Keratinocyte (primary cell): ENCODE data around the gene EBF4. TPM values are rescaled to one million over a fixed set of nuclear protein-coding genes. Genes with fewer than 3 reads are reported as not detected.

Experiments
- DNase-seq: peaks from one replicate; pipeline ENCODE4 v3.0.0-alpha.2; 2011; ENCODE audit warnings: low read depth, missing footprints, low spot score
- FAIRE-seq: peaks from 2 replicates; lab custom pipeline; 2011; peaks lifted over from hg19 to GRCh38; lab: Jason Lieb, UNC
- H2AFZ ChIP-seq: 2 replicates; pipeline ENCODE4 v1.6.0; 2012; ENCODE audit warnings: low read length, control low read depth, inconsistent platforms; ENCODE audit not compliant: control insufficient read depth
- H3K27ac ChIP-seq: 2 replicates; pipeline ENCODE4 v1.5.1; 2011; ENCODE audit warnings: low read length; ENCODE audit not compliant: control insufficient read depth, insufficient read depth
- H3K27me3 ChIP-seq: 3 replicates; pipeline ENCODE4 v1.6.0; 2011; ENCODE audit warnings: low read length; ENCODE audit not compliant: control insufficient read depth, insufficient read depth; ENCODE audit errors: extremely low read depth
- H3K36me3 ChIP-seq, 2 experiments: 2 replicates in 1 of 2; 3 replicates in 1 of 2; pipeline ENCODE4 v1.5.1; 2011; ENCODE audit warnings: low read length in 2 of 2, mild to moderate bottlenecking in 1 of 2; ENCODE audit not compliant: control insufficient read depth in 2 of 2, insufficient read depth in 2 of 2; ENCODE audit errors: extremely low read depth in 1 of 2
- H3K4me1 ChIP-seq: 3 replicates; pipeline ENCODE4 v1.5.1; 2011; ENCODE audit warnings: low read length; ENCODE audit not compliant: control insufficient read depth, insufficient read depth; ENCODE audit errors: extremely low read depth
- H3K4me2 ChIP-seq: 3 replicates; pipeline ENCODE4 v1.6.0; 2011; ENCODE audit warnings: low read depth, low read length; ENCODE audit not compliant: control insufficient read depth, insufficient read depth; ENCODE audit errors: extremely low read depth
- H3K4me3 ChIP-seq, 3 experiments: fragments of 200-600 bp in 1 of 3; sonication (generic) in 1 of 3; 2 replicates in 2 of 3; 3 replicates in 1 of 3; pipeline ENCODE4 v1.5.1; 2011 to 2016; ENCODE audit warnings: low read length in 3 of 3, mild to moderate bottlenecking in 3 of 3, control low read depth in 2 of 3, inconsistent platforms in 1 of 3, low read depth in 1 of 3, mixed read lengths in 1 of 3, mixed run types in 1 of 3, moderate library complexity in 1 of 3; ENCODE audit not compliant: control insufficient read depth in 2 of 3, insufficient read depth in 2 of 3; ENCODE audit errors: extremely low read depth in 1 of 3
- H3K79me2 ChIP-seq: 2 replicates; pipeline ENCODE4 v1.6.0; 2012; ENCODE audit warnings: low read length; ENCODE audit not compliant: control insufficient read depth, insufficient read depth
- H3K9ac ChIP-seq: 3 replicates; pipeline ENCODE4 v1.6.0; 2011; ENCODE audit warnings: low read length; ENCODE audit not compliant: control insufficient read depth, insufficient read depth; ENCODE audit errors: extremely low read depth
- H3K9me1 ChIP-seq: 3 replicates; pipeline ENCODE4 v1.6.0; 2011; ENCODE audit warnings: low read length; ENCODE audit not compliant: control insufficient read depth, insufficient read depth; ENCODE audit errors: extremely low read depth
- H3K9me3 ChIP-seq: 2 replicates; pipeline ENCODE4 v1.5.1; 2012; ENCODE audit warnings: low read depth, low read length; ENCODE audit not compliant: control insufficient read depth
- H4K20me1 ChIP-seq: 3 replicates; pipeline ENCODE4 v1.6.0; 2011; ENCODE audit warnings: low read length; ENCODE audit not compliant: control insufficient read depth, insufficient read depth; ENCODE audit errors: extremely low read depth
- CTCF ChIP-seq, 3 experiments: IDR thresholded peaks in 1 of 3; conservative IDR thresholded peaks in 1 of 3; optimal IDR thresholded peaks in 1 of 3; 2 replicates in 2 of 3; 3 replicates in 1 of 3; pipeline versions ENCODE3 to v1.5.1; 2011; ENCODE audit warnings: low read length in 3 of 3, mild to moderate bottlenecking in 3 of 3, moderate library complexity in 2 of 3, control low read depth in 1 of 3, inconsistent platforms in 1 of 3; ENCODE audit not compliant: insufficient read depth in 2 of 3; ENCODE audit errors: extremely low read depth in 1 of 3
- EZH2 ChIP-seq: IDR thresholded peaks from one replicate; pipeline ENCODE4 v1.6.1; 2012; ENCODE audit warnings: inconsistent platforms, mild to moderate bottlenecking, low read length, moderate library complexity
- dilution Hi-C: fragments of 300-500 bp; cut with MboI; formaldehyde crosslinking; loops from one replicate; pipeline ENCODE4 v1.7.0; 2020; ENCODE audit warnings: low sequenced_read_pairs; ENCODE audit not compliant: extremely low pct_ligation_motif_present
- polyA plus RNA-seq, 5 experiments: library from polyadenylated mRNA; depleted of rRNA in 3 of 5; stranded (reverse) in 3 of 5; stranded (forward) in 1 of 5; unstranded in 1 of 5; fragments of >200 nt; gene quantifications; 1 replicate in 1 of 5; 2 replicates in 3 of 5; 3 replicates in 1 of 5; pipeline versions ENCODE4 v1.2.1 to v1.2.3, GENCODE V29; 2011 to 2012; ENCODE audit warnings: missing spikeins in 2 of 5, low read depth in 1 of 5, low replicate concordance in 1 of 5

Gene EBF4
- polyA plus RNA-seq, 1 donor (not counting 4 experiments of a cell fraction or from before 2014, with no cell fraction given), result not detected

GRCh38 chr20:2698186-2698817, 5.7 kb downstream of the EBF4 start:
- no peak overlapping the region for H3K4me2 ChIP-seq
- no peaks in the 10 kb centered on the region for H3K4me1 ChIP-seq
- dilution Hi-C loops, result no loop called here
- H3K27me3 ChIP-seq, result peaks cover 61% of the 10 kb centered on the region
- no peaks in the 10 kb centered on the region for H4K20me1 ChIP-seq
- TF ChIP-seq CTCF (optimal IDR thresholded peaks at IDR 0.05 in 1 of 3, IDR thresholded peaks at IDR 0.05 in 1 of 3, conservative IDR thresholded peaks at IDR 0.05 in 1 of 3; ENCODE audit: extremely low read depth in 1 of 3, insufficient read depth in 2 of 3, low read length in 3 of 3) (no peak), EZH2 (no peak)
- H3K27ac ChIP-seq, result no peak overlapping the region
- H3K36me3 ChIP-seq, result no peaks in the 10 kb centered on the region
- DNase-seq (no peak), FAIRE-seq (no peak)
- no peak overlapping the region for H3K4me3 ChIP-seq
- no peaks in the 10 kb centered on the region for H3K9me3 ChIP-seq
- H3K79me2 ChIP-seq, result no peaks in the 10 kb centered on the region
- H2AFZ ChIP-seq, result no peak overlapping the region
- no peaks in the 10 kb centered on the region for H3K9me1 ChIP-seq
- H3K9ac ChIP-seq, result no peak overlapping the region

- Histone ChIP-seq H3K27ac (no peak overlapping the region), H3K79me2 (no peaks in the 10 kb centered on the region), H3K4me1 (no peaks in the 10 kb centered on the region), H3K36me3 (no peaks in the 10 kb centered on the region), H3K9ac (no peak overlapping the region), H2AFZ (no peak overlapping the region), H3K9me3 (no peaks in the 10 kb centered on the region), H3K27me3 (peaks cover 55% of the 10 kb centered on the region), H3K4me2 (no peak overlapping the region), H3K9me1 (no peaks in the 10 kb centered on the region), H4K20me1 (no peaks in the 10 kb centered on the region), H3K4me3 (no peak overlapping the region)
- no peak for DNase-seq
- TF ChIP-seq CTCF (optimal IDR thresholded peaks at IDR 0.05 in 1 of 3, IDR thresholded peaks at IDR 0.05 in 1 of 3, conservative IDR thresholded peaks at IDR 0.05 in 1 of 3; ENCODE audit: extremely low read depth in 1 of 3, insufficient read depth in 2 of 3, low read length in 3 of 3) (no peak), EZH2 (no peak)
- FAIRE-seq, result no peak
- dilution Hi-C loops, result no loop called here
These were observed 6.3 kb downstream of the EBF4 start for GRCh38 chr20:2698912-2699311.
